HEK293 (cell line): ENCODE results near the gene CDK11B.
"Not testable (repeated sequence)": the region's sequence is repeated elsewhere in the genome, so short reads cannot be mapped to it uniquely, and the experiment has no call there.

Experiments
- CTCF ChIA-PET: fragments of 350-600 bp; formaldehyde crosslinking; extraction: SDS; loops from one replicate; lab custom pipeline; 2021; ENCODE audit warnings: antibody characterized with exemption; lab: Yijun Ruan, JAX
- POLR2A ChIA-PET: fragments of 300-600 bp; formaldehyde crosslinking; extraction: SDS; loops from one replicate; lab custom pipeline; 2020; ENCODE audit warnings: antibody characterized with exemption, inconsistent platforms; lab: Yijun Ruan, JAX
- H3K27ac ChIP-seq: fragments of 200-500 bp; sonication (Bioruptor generic); 2 replicates; pipeline ENCODE4 v1.5.1; 2014; ENCODE audit warnings: low read depth, low read length, control low read depth, inconsistent platforms; ENCODE audit errors: extremely low read depth
- H3K36me3 ChIP-seq, 2 experiments: fragments of 200-500 bp in 1 of 2; sonication (Bioruptor generic) in 1 of 2; 1 replicate in 1 of 2; 2 replicates in 1 of 2; pipeline ENCODE4 v1.5.1; 2014 to 2017; ENCODE audit warnings: inconsistent platforms in 2 of 2, low read length in 2 of 2; ENCODE audit not compliant: control insufficient read depth in 2 of 2, insufficient read depth in 1 of 2
- H3K4me1 ChIP-seq: fragments of 200-500 bp; sonication (Bioruptor generic); 2 replicates; pipeline ENCODE4 v1.5.1; 2014; ENCODE audit warnings: mild to moderate bottlenecking, low read length, inconsistent platforms; ENCODE audit not compliant: control insufficient read depth, insufficient read depth
- H3K4me3 ChIP-seq: 2 replicates; pipeline ENCODE4 v1.5.1; 2011; ENCODE audit warnings: low read depth, mild to moderate bottlenecking, control low read depth, low read length, moderate library complexity
- H3K9me3 ChIP-seq: fragments of 200-500 bp; sonication (Bioruptor generic); 2 replicates; pipeline ENCODE4 v1.5.1; 2014; ENCODE audit warnings: low read depth, low read length, inconsistent platforms; ENCODE audit not compliant: control insufficient read depth, insufficient read depth
- EGR2 ChIP-seq: fragments of 450-650 bp; formaldehyde crosslinking; IDR thresholded peaks from 2 replicates; pipeline ENCODE4 v1.5.1; 2016; ENCODE audit warnings: low read depth, missing biosample characterization, missing genetic modification characterization
- GLIS1 ChIP-seq: fragments of 450-650 bp; formaldehyde crosslinking; IDR thresholded peaks from 2 replicates; pipeline ENCODE4 v1.5.1; 2016; ENCODE audit warnings: missing biosample characterization, missing genetic modification characterization
- KLF1 ChIP-seq: fragments of 450-650 bp; formaldehyde crosslinking; IDR thresholded peaks from 2 replicates; pipeline ENCODE4 v1.5.1; 2016; ENCODE audit warnings: missing biosample characterization, missing genetic modification characterization
- KLF10 ChIP-seq: fragments of 450-650 bp; IDR thresholded peaks from 2 replicates; pipeline ENCODE4 v1.5.1; 2018; ENCODE audit warnings: missing biosample characterization, mild to moderate bottlenecking, missing genetic modification characterization
- KLF8 ChIP-seq: fragments of 450-650 bp; formaldehyde crosslinking; IDR thresholded peaks from 2 replicates; pipeline ENCODE4 v1.5.1; 2016; ENCODE audit warnings: missing biosample characterization, missing genetic modification characterization
- KLF9 ChIP-seq: fragments of 450-650 bp; formaldehyde crosslinking; IDR thresholded peaks from 2 replicates; pipeline ENCODE4 v1.5.1; 2016; ENCODE audit warnings: missing biosample characterization, missing genetic modification characterization, low read depth
- OSR2 ChIP-seq: fragments of 450-650 bp; formaldehyde crosslinking; IDR thresholded peaks from 2 replicates; pipeline ENCODE4 v1.5.1; 2016; ENCODE audit warnings: missing biosample characterization, missing genetic modification characterization
- SP2 ChIP-seq: fragments of 450-650 bp; formaldehyde crosslinking; IDR thresholded peaks from 2 replicates; pipeline ENCODE4 v1.5.1; 2016; ENCODE audit warnings: missing biosample characterization, missing genetic modification characterization
- SP7 ChIP-seq: fragments of 450-650 bp; formaldehyde crosslinking; IDR thresholded peaks from 2 replicates; pipeline ENCODE4 v1.5.1; 2016; ENCODE audit warnings: missing biosample characterization, missing genetic modification characterization
- ZBTB17 ChIP-seq: fragments of 450-650 bp; formaldehyde crosslinking; IDR thresholded peaks from 2 replicates; pipeline ENCODE4 v1.5.1; 2016; ENCODE audit warnings: missing biosample characterization, missing genetic modification characterization
- ZBTB21 ChIP-seq: fragments of 450-650 bp; formaldehyde crosslinking; IDR thresholded peaks from 2 replicates; pipeline ENCODE4 v1.5.1; 2017; ENCODE audit warnings: missing biosample characterization, missing genetic modification characterization
- ZBTB8A ChIP-seq: fragments of 450-650 bp; formaldehyde crosslinking; IDR thresholded peaks from 2 replicates; pipeline ENCODE4 v1.5.1; 2016; ENCODE audit warnings: missing biosample characterization, missing genetic modification characterization
- ZFHX2 ChIP-seq: fragments of 450-650 bp; formaldehyde crosslinking; conservative IDR thresholded peaks from 2 replicates; pipeline ENCODE4 v1.5.1; 2016; ENCODE audit warnings: missing biosample characterization, missing genetic modification characterization
- ZNF146 ChIP-seq: fragments of 450-650 bp; formaldehyde crosslinking; IDR thresholded peaks from 2 replicates; pipeline ENCODE4 v1.5.1; 2016; ENCODE audit warnings: missing biosample characterization, missing genetic modification characterization
- ZNF2 ChIP-seq: fragments of 450-650 bp; formaldehyde crosslinking; IDR thresholded peaks from 2 replicates; pipeline ENCODE4 v1.5.1; 2016; ENCODE audit warnings: missing biosample characterization, missing genetic modification characterization
- ZNF24 ChIP-seq: fragments of 450-650 bp; formaldehyde crosslinking; IDR thresholded peaks from 2 replicates; pipeline ENCODE4 v1.5.1; 2016; ENCODE audit warnings: missing biosample characterization, missing genetic modification characterization
- ZNF324 ChIP-seq: fragments of 450-650 bp; formaldehyde crosslinking; IDR thresholded peaks from 2 replicates; pipeline ENCODE4 v1.5.1; 2016; ENCODE audit warnings: missing biosample characterization, missing genetic modification characterization
- ZNF341 ChIP-seq: fragments of 450-650 bp; formaldehyde crosslinking; IDR thresholded peaks from 2 replicates; pipeline ENCODE4; 2016; ENCODE audit warnings: low read depth, missing biosample characterization, missing genetic modification characterization
- ZNF600 ChIP-seq: fragments of 450-650 bp; formaldehyde crosslinking; IDR thresholded peaks from 2 replicates; pipeline ENCODE4 v1.5.1; 2016; ENCODE audit warnings: missing biosample characterization, missing genetic modification characterization
- ZNF76 ChIP-seq: fragments of 450-650 bp; formaldehyde crosslinking; IDR thresholded peaks from 2 replicates; pipeline ENCODE4; 2016; ENCODE audit warnings: low read depth, missing biosample characterization, missing genetic modification characterization, borderline replicate concordance
- ZNF843 ChIP-seq: fragments of 450-650 bp; formaldehyde crosslinking; IDR thresholded peaks from 2 replicates; pipeline ENCODE4 v1.5.1; 2016; ENCODE audit warnings: missing biosample characterization, missing genetic modification characterization
- TF ChIP-seq, protein P1 (sequence below): fragments of 450-650 bp; formaldehyde crosslinking; IDR thresholded peaks from 2 replicates; pipeline ENCODE4 v1.5.1; 2016; ENCODE audit warnings: missing biosample characterization, missing genetic modification characterization
- TF ChIP-seq, protein P2 (sequence below): fragments of 450-650 bp; formaldehyde crosslinking; optimal IDR thresholded peaks from 2 replicates; pipeline ENCODE3; 2016; ENCODE audit warnings: missing biosample characterization, mild to moderate bottlenecking, missing genetic modification characterization
- TF ChIP-seq, protein P3 (sequence below): fragments of 450-650 bp; formaldehyde crosslinking; conservative IDR thresholded peaks from 2 replicates; pipeline ENCODE4 v1.5.1; 2016; ENCODE audit warnings: low read depth, missing biosample characterization, missing genetic modification characterization
- TF ChIP-seq, protein P4 (sequence below): fragments of 450-650 bp; formaldehyde crosslinking; IDR thresholded peaks from 2 replicates; pipeline ENCODE4 v1.5.1; 2016; ENCODE audit warnings: missing biosample characterization, missing genetic modification characterization, low read depth
- TF ChIP-seq, protein P5 (sequence below): fragments of 450-650 bp; formaldehyde crosslinking; IDR thresholded peaks from 2 replicates; pipeline ENCODE4 v1.5.1; 2016; ENCODE audit warnings: missing biosample characterization, missing genetic modification characterization

The CDK11B gene

DNA sequence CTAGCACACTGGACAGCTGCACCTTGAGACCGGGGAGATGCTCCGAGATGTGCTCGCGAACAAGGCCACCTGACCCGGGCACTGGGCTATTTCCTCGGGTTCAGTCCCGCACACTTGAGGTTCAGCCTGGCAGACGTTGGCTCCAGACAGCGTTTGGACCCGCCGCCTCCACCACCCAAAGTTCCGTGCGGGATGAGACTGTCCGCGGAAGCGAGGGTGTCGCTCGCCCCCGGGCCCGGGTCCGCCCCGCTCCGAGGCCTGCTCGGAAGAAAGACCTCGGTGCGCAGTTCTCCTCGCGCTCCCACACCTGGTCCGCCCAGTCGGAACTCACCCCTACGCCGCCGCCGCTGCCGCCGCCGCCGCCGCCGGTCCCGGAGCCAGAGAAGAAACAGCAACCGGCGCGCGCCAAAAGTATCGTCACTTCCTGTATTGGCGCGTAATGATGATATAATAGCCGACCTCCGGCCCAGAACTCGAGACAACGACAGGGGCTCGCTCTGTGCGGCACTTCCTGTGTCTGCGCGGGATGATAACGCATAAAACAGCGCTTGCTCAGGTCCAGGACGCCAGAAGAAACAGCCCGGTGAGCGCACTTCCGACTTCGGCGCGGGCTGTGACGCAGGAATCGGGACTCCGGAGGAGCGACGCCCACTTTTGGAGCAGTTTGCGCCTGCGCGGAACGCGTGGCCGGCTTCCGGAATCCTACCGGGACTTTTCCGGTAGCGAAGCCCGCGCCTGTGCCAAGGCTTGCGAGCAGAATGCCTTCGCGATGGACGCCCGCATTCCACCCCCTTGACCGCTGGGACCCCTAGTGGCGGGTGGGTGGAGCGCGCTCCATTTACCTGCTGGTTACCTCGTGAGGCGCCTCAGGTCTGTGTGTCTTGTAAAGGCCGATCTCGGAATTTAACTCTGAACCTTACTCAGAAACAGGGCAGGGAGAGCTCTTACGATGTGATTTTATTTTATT is at the start of gene CDK11B:
Gene CDK11B (minus strand): TSS at position 422 of the 967 bp plus-strand sequence. CDS start 1,519 bp downstream, outside the sequence.
- peak within 1 kb of the TSS; percentile 93 for H3K4me3 ChIP-seq
- H3K27ac ChIP-seq = peak within 1 kb of the TSS; percentile 98
- peaks cover 22 to 31% of the 10 kb centered on the region in 2 experiments for H3K36me3 ChIP-seq
- CTCF ChIA-PET, H3K4me1 ChIP-seq, H3K9me3 ChIP-seq: not testable (repeated sequence)
- POLR2A ChIA-PET = interaction anchor here (1.2 kb wide), 1 partner anchor 65 kb away, joined by 7 read pairs; the partner anchor contains the start of gene CDK11A
- TF ChIP-seq, protein P1, sequence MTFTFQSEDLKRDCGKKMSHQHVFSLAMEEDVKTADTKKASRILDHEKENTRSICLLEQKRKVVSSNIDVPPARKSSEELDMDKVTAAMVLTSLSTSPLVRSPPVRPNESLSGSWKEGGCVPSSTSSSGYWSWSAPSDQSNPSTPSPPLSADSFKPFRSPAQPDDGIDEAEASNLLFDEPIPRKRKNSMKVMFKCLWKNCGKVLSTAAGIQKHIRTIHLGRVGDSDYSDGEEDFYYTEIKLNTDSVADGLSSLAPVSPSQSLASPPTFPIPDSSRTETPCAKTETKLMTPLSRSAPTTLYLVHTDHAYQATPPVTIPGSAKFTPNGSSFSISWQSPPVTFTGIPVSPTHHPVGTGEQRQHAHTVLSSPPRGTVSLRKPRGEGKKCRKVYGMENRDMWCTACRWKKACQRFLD (tag by site-specific recombination) = peak; percentile 78
- TF ChIP-seq ZNF146 (tag by site-specific recombination) (peak; percentile 19; the same call in 1 of the 2 replicates), OSR2 (tag by site-specific recombination) (peak; percentile 84), ZFHX2 (tag by site-specific recombination) (peak; percentile 72), ZBTB21 (tag by site-specific recombination) (peak; percentile 99), ZNF341 (tag by site-specific recombination) (peak; percentile 73), EGR2 (tag by site-specific recombination) (peak; percentile 43; the same call in 1 of the 2 replicates), ZNF2 (0 out of 2 replicates have a peak, but pooled peaks have one; percentile 51), SP2 (tag by site-specific recombination) (peak; percentile 87), ZNF324 (0 out of 2 replicates have a peak, but pooled peaks have one; percentile 67), ZNF843 (tag by site-specific recombination) (peak; percentile 50; the same call in 1 of the 2 replicates), KLF9 (peak; percentile 84), KLF1 (peak; percentile 53), ZNF24 (tag by site-specific recombination) (peak; percentile 58; the same call in 1 of the 2 replicates), ZNF76 (tag by site-specific recombination) (peak; percentile 81), SP7 (tag by site-specific recombination) (peak; percentile 78), ZNF600 (tag by site-specific recombination) (0 out of 2 replicates have a peak, but pooled peaks have one; percentile 58), KLF8 (peak; percentile 88), ZBTB17 (tag by site-specific recombination) (peak; percentile 89), ZBTB8A (tag by site-specific recombination) (peak; percentile 88), GLIS1 (tag by site-specific recombination) (peak; percentile 31; the same call in 1 of the 2 replicates), KLF10 (peak; percentile 85)
- TF ChIP-seq, protein P2, sequence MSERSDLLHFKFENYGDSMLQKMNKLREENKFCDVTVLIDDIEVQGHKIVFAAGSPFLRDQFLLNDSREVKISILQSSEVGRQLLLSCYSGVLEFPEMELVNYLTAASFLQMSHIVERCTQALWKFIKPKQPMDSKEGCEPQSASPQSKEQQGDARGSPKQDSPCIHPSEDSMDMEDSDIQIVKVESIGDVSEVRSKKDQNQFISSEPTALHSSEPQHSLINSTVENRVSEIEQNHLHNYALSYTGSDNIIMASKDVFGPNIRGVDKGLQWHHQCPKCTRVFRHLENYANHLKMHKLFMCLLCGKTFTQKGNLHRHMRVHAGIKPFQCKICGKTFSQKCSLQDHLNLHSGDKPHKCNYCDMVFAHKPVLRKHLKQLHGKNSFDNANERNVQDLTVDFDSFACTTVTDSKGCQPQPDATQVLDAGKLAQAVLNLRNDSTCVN (tag by site-specific recombination) = peak; percentile 83
- TF ChIP-seq, protein P3, sequence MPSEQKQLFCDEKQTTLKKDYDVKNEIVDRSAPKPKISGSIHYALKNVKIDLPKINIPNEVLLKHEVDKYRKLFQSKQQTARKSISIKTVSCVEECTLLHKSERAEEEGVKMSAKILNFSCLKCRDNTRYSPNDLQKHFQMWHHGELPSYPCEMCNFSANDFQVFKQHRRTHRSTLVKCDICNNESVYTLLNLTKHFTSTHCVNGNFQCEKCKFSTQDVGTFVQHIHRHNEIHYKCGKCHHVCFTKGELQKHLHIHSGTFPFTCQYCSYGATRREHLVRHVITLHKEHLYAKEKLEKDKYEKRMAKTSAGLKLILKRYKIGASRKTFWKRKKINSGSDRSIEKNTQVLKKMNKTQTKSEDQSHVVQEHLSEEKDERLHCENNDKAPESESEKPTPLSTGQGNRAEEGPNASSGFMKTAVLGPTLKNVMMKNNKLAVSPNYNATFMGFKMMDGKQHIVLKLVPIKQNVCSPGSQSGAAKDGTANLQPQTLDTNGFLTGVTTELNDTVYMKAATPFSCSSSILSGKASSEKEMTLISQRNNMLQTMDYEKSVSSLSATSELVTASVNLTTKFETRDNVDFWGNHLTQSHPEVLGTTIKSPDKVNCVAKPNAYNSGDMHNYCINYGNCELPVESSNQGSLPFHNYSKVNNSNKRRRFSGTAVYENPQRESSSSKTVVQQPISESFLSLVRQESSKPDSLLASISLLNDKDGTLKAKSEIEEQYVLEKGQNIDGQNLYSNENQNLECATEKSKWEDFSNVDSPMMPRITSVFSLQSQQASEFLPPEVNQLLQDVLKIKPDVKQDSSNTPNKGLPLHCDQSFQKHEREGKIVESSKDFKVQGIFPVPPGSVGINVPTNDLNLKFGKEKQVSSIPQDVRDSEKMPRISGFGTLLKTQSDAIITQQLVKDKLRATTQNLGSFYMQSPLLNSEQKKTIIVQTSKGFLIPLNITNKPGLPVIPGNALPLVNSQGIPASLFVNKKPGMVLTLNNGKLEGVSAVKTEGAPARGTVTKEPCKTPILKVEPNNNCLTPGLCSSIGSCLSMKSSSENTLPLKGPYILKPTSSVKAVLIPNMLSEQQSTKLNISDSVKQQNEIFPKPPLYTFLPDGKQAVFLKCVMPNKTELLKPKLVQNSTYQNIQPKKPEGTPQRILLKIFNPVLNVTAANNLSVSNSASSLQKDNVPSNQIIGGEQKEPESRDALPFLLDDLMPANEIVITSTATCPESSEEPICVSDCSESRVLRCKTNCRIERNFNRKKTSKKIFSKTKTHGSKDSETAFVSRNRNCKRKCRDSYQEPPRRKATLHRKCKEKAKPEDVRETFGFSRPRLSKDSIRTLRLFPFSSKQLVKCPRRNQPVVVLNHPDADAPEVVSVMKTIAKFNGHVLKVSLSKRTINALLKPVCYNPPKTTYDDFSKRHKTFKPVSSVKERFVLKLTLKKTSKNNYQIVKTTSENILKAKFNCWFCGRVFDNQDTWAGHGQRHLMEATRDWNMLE (tag by site-specific recombination) = peak; percentile 74
- TF ChIP-seq, protein P4, sequence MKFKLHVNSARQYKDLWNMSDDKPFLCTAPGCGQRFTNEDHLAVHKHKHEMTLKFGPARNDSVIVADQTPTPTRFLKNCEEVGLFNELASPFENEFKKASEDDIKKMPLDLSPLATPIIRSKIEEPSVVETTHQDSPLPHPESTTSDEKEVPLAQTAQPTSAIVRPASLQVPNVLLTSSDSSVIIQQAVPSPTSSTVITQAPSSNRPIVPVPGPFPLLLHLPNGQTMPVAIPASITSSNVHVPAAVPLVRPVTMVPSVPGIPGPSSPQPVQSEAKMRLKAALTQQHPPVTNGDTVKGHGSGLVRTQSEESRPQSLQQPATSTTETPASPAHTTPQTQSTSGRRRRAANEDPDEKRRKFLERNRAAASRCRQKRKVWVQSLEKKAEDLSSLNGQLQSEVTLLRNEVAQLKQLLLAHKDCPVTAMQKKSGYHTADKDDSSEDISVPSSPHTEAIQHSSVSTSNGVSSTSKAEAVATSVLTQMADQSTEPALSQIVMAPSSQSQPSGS = peak; percentile 47; the same call in 1 of the 2 replicates
- TF ChIP-seq, protein P5, sequence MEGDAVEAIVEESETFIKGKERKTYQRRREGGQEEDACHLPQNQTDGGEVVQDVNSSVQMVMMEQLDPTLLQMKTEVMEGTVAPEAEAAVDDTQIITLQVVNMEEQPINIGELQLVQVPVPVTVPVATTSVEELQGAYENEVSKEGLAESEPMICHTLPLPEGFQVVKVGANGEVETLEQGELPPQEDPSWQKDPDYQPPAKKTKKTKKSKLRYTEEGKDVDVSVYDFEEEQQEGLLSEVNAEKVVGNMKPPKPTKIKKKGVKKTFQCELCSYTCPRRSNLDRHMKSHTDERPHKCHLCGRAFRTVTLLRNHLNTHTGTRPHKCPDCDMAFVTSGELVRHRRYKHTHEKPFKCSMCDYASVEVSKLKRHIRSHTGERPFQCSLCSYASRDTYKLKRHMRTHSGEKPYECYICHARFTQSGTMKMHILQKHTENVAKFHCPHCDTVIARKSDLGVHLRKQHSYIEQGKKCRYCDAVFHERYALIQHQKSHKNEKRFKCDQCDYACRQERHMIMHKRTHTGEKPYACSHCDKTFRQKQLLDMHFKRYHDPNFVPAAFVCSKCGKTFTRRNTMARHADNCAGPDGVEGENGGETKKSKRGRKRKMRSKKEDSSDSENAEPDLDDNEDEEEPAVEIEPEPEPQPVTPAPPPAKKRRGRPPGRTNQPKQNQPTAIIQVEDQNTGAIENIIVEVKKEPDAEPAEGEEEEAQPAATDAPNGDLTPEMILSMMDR (tag by site-specific recombination) = 0 out of 2 replicates have a peak, but pooled peaks have one; percentile 23
